Measurements from ENCODE around the gene SLC7A14.

Gene SLC7A14

GRCh38 chr3:170485696-170486095, 100.2 kb downstream of the SLC7A14 start:
- ChIA-PET CTCF (interaction anchor here (1.2 to 1.7 kb wide), 4 partner anchors 10 to 72 kb away, joined by 3 to 7 read pairs (median 3); no protein-coding TSS in a partner anchor), POLR2A (no interaction called here)
- no peak for TF ChIP-seq CTCF (IDR thresholded peaks at IDR 0.05; ENCODE audit: control extremely low read depth, extremely low read depth, low read depth, missing control alignments)
- DNase-seq (ENCODE audit: extremely low spot score) = no peak

GRCh38 chr3:170485294-170485693, 100.6 kb downstream of the SLC7A14 start:
- POLR2A ChIA-PET = no interaction called here
- CTCF ChIA-PET = interaction anchor here (1.2 to 1.7 kb wide), 3 partner anchors 10 to 31 kb away, joined by 3 to 7 read pairs (median 3); no protein-coding TSS in a partner anchor
- no peak for TF ChIP-seq CTCF (IDR thresholded peaks at IDR 0.05; ENCODE audit: control extremely low read depth, extremely low read depth, low read depth, missing control alignments)
- no peak for DNase-seq (ENCODE audit: extremely low spot score)

GRCh38 chr3:170484869-170485268, 101.0 kb downstream of the SLC7A14 start:
- no peak for TF ChIP-seq CTCF (IDR thresholded peaks at IDR 0.05; ENCODE audit: control extremely low read depth, extremely low read depth, low read depth, missing control alignments)
- no peak for DNase-seq (ENCODE audit: extremely low spot score)
- POLR2A ChIA-PET = no interaction called here
- CTCF ChIA-PET = interaction anchor here (1.2 to 1.7 kb wide), 3 partner anchors 11 to 31 kb away, joined by 3 to 7 read pairs (median 3); no protein-coding TSS in a partner anchor

- DNase-seq (ENCODE audit: extremely low spot score) = no peak
- ChIA-PET CTCF (no interaction called here), POLR2A (no interaction called here)
- TF ChIP-seq CTCF (IDR thresholded peaks at IDR 0.05; ENCODE audit: control extremely low read depth, extremely low read depth, low read depth, missing control alignments) = no peak
These were observed 102.2 kb downstream of the SLC7A14 start for GRCh38 chr3:170483485-170484262.

GRCh38 chr3:170482199-170482598, 103.7 kb downstream of the SLC7A14 start:
- POLR2A ChIA-PET = no interaction called here
- DNase-seq (ENCODE audit: extremely low spot score) = no peak
- no peak for TF ChIP-seq CTCF (IDR thresholded peaks at IDR 0.05; ENCODE audit: control extremely low read depth, extremely low read depth, low read depth, missing control alignments)
- CTCF ChIA-PET = no interaction called here

- no peak for DNase-seq (ENCODE audit: extremely low spot score)
- CTCF ChIA-PET = no interaction called here
These were observed 105.8 kb downstream of the SLC7A14 start for GRCh38 chr3:170480111-170480510.

More at GRCh38 chr3:170480111-170480510, 105.8 kb downstream of the SLC7A14 start:
- POLR2A ChIA-PET = no interaction called here
- no peak for TF ChIP-seq CTCF (IDR thresholded peaks at IDR 0.05; ENCODE audit: control extremely low read depth, extremely low read depth, low read depth, missing control alignments)

Data from GM10248 (cell line).